K562 (cell line): Measurements from ENCODE around the gene MT1HL1. TPM values are rescaled to one million over a fixed set of nuclear protein-coding genes. Genes with fewer than 3 reads are reported as not detected.

Source experiments
- DPF2 ChIP-seq: fragments of 450-650 bp; IDR thresholded peaks from 2 replicates; pipeline ENCODE4 v1.6.1; 2016
- HSF4 ChIP-seq: fragments of 250-450 bp; sonication (Bioruptor Pico); IDR thresholded peaks from 2 replicates; pipeline ENCODE4 v2.1.2; 2022; ENCODE audit warnings: mild to moderate bottlenecking, moderate library complexity, borderline replicate concordance
- OTX1 ChIP-seq: fragments of 450-650 bp; formaldehyde crosslinking; IDR thresholded peaks from 2 replicates; pipeline ENCODE4 v1.4.0; 2022; ENCODE audit warnings: mild to moderate bottlenecking
- RFX1 ChIP-seq: fragments of 450-650 bp; IDR thresholded peaks from 2 replicates; pipeline ENCODE4 v1.6.1; 2016; ENCODE audit warnings: mild to moderate bottlenecking, moderate library complexity
- RFX7 ChIP-seq: fragments of 250-450 bp; sonication (Bioruptor Pico); IDR thresholded peaks from 2 replicates; pipeline ENCODE4 v1.5.1; 2021; ENCODE audit warnings: mild to moderate bottlenecking
- TCF7 ChIP-seq: sonication (generic); IDR thresholded peaks from 2 replicates; pipeline ENCODE4 v1.6.1; 2016; ENCODE audit warnings: antibody characterized with exemption, borderline replicate concordance
- polyA plus RNA-seq, 8 experiments: library from polyadenylated mRNA; depleted of rRNA in 4 of 8; stranded (reverse) in 5 of 8; unstranded in 3 of 8; fragments of >200 nt; fragmentation: Nextera tagmentation in 2 of 8; fragmentation: Illumina TruSeq in 1 of 8; extraction: Ambion mirVana in 2 of 8; extraction: Trizol in 1 of 8; gene quantifications; 2 replicates each; pipeline versions ENCODE4 v1.2.1 to v1.2.3, GENCODE V29; 2011 to 2014; ENCODE audit warnings: inconsistent platforms in 1 of 8, missing spikeins in 1 of 8
- total RNA-seq, 7 experiments: library from RNA; depleted of rRNA in 6 of 7; stranded (reverse); fragments of >200 nt in 6 of 7; fragmentation: Illumina TruSeq in 2 of 7; extraction: Trizol in 2 of 7; gene quantifications; 2 replicates each; pipeline versions ENCODE4 v1.2.1 to v1.2.3, GENCODE V29; 2011 to 2021; ENCODE audit warnings: low replicate concordance in 1 of 7
- TF ChIP-seq, protein P1 (sequence below): fragments of 450-650 bp; IDR thresholded peaks from 2 replicates; pipeline ENCODE4 v1.6.1; 2016; ENCODE audit warnings: low read depth

MT1HL1 gene
- total and polyA plus RNA-seq, 9 of the 15 experiments (the other 6 are each of a cell fraction or from before 2014, with no cell fraction given), result not detected

DNA sequence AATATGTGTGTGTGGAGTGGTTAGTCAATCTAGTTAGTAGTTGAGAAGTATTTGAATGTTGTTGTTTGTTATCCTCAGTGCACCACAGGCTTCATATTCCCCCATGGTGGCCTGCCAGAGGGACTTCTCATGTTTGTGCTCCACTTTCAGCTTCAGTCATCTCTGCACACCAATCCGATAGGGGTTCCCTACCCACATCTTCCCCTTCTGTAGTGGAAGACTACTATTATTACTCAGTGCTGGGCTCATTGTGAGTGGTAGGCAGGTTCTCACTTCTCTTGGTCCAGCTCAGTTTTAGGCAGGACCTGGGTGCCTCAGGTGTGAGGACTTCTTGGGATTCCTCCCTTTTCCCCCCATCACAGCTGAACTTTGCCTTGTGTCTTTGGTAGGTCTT, 14.2 kb downstream of the MT1HL1 start (continued):
- TF ChIP-seq, protein P1, sequence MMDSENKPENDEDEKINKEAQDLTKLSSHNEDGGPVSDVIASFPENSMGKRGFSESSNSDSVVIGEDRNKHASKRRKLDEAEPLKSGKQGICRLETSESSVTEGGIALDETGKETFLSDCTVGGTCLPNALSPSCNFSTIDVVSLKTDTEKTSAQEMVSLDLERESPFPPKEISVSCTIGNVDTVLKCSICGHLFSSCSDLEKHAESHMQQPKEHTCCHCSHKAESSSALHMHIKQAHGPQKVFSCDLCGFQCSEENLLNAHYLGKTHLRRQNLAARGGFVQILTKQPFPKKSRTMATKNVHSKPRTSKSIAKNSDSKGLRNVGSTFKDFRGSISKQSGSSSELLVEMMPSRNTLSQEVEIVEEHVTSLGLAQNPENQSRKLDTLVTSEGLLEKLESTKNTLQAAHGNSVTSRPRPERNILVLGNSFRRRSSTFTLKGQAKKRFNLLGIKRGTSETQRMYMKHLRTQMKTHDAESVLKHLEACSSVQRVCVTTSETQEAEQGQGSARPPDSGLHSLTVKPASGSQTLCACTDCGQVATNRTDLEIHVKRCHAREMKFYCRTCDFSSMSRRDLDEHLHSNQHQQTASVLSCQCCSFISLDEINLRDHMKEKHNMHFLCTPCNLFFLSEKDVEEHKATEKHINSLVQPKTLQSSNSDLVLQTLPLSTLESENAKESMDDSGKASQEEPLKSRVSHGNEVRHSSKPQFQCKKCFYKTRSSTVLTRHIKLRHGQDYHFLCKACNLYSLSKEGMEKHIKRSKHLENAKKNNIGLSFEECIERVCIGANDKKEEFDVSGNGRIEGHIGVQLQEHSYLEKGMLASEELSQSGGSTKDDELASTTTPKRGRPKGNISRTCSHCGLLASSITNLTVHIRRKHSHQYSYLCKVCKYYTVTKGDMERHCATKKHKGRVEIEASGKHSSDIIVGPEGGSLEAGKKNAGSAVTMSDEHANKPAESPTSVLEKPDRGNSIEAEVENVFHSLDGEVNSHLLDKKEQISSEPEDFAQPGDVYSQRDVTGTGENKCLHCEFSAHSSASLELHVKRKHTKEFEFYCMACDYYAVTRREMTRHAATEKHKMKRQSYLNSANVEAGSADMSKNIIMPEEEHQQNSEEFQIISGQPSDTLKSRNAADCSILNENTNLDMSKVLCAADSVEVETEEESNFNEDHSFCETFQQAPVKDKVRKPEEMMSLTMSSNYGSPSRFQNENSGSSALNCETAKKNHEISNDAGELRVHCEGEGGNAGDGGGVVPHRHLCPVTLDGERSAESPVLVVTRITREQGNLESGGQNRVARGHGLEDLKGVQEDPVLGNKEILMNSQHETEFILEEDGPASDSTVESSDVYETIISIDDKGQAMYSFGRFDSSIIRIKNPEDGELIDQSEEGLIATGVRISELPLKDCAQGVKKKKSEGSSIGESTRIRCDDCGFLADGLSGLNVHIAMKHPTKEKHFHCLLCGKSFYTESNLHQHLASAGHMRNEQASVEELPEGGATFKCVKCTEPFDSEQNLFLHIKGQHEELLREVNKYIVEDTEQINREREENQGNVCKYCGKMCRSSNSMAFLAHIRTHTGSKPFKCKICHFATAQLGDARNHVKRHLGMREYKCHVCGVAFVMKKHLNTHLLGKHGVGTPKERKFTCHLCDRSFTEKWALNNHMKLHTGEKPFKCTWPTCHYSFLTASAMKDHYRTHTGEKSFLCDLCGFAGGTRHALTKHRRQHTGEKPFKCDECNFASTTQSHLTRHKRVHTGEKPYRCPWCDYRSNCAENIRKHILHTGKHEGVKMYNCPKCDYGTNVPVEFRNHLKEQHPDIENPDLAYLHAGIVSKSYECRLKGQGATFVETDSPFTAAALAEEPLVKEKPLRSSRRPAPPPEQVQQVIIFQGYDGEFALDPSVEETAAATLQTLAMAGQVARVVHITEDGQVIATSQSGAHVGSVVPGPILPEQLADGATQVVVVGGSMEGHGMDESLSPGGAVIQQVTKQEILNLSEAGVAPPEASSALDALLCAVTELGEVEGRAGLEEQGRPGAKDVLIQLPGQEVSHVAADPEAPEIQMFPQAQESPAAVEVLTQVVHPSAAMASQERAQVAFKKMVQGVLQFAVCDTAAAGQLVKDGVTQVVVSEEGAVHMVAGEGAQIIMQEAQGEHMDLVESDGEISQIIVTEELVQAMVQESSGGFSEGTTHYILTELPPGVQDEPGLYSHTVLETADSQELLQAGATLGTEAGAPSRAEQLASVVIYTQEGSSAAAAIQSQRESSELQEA, result no peak
- TF ChIP-seq DPF2, result no peak
- no peak for TF ChIP-seq RFX7 (CRISPR knock-in tag)
- no peak for TF ChIP-seq RFX1
- TF ChIP-seq HSF4 (CRISPR knock-in tag), result no peak
- TF ChIP-seq TCF7, result no peak
- no peak for TF ChIP-seq OTX1 (CRISPR knock-in tag)
